Measurements from ENCODE around the gene PSENEN.

GRCh38 chr19:35738887-35739229 is 6.6 kb upstream of the PSENEN start:
- TF ChIP-seq, protein P1, sequence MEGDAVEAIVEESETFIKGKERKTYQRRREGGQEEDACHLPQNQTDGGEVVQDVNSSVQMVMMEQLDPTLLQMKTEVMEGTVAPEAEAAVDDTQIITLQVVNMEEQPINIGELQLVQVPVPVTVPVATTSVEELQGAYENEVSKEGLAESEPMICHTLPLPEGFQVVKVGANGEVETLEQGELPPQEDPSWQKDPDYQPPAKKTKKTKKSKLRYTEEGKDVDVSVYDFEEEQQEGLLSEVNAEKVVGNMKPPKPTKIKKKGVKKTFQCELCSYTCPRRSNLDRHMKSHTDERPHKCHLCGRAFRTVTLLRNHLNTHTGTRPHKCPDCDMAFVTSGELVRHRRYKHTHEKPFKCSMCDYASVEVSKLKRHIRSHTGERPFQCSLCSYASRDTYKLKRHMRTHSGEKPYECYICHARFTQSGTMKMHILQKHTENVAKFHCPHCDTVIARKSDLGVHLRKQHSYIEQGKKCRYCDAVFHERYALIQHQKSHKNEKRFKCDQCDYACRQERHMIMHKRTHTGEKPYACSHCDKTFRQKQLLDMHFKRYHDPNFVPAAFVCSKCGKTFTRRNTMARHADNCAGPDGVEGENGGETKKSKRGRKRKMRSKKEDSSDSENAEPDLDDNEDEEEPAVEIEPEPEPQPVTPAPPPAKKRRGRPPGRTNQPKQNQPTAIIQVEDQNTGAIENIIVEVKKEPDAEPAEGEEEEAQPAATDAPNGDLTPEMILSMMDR (IDR thresholded peaks at IDR 0.05): no peak
- TF ChIP-seq POLR2A (IDR thresholded peaks at IDR 0.05): no peak

All from Peyer's patch (tissue), 4 donors.